ENCODE measurements around the gene CRADD.
"Not testable (repeated sequence)": the region's sequence is repeated elsewhere in the genome, so short reads cannot be mapped to it uniquely, and the experiment has no call there.

Gene CRADD

DNA sequence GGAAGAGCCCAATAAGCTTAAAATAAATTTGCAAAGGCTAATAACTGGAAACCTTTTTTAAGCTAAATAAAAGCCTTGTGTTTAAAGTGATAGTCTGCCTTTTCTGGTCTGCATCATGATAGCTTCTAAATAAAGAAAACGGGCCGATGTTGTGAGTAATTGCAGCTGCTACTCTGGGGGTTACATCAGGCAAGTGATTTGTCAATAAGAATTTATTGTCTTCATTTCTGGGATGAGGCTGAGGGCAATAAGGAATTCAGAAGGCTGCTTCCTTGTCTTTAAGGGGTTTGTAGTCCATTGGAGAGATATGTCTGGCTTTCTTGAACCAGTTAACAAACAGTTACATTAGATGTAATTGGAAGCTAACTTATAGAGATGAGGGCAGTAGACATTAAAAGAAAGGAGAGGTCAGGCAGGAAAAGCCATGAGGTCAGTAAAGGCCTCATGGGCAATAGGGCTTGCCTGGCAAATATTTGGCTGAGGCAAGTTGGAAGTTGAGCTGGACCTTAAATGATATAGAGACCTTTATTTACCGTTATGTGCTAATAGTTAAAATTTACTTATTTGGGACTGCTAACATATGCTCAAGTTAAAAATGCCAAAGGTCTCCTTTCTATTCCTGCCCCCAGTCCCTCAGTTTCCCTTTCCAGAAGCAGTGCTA is 85.0 kb downstream of the CRADD start:
- DNase-seq: no peak

DNA sequence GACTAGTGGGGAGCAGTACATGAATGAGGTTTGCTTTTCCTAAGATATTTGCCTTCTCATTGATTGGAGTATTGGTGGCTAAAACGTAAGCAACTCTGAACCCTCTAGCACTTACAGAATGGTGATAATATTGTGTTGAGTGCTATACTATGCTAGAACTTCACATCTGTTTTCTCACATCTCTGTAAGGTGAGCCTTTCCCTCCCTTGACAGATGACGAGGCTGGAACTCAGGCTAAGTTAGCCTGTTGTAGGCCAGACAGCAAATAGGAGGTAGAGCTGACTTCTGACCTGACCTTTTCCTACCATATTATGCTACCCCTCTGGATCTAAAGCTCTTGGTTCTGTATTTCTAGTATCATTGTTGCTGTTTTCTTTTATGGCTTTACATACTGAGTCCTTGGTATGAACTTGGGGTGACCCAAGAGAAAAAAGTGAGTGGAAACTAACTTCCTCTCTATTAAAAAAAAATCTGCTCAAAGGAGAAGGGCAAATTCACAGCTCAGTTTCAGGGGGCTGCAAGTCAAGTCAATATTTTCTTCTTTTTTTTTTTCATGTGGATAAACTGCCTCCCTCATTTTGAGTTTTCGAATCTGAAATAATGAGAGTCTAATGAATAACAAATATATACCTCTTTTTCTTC is 85.9 kb downstream of the CRADD start:
- no peak for DNase-seq

DNA sequence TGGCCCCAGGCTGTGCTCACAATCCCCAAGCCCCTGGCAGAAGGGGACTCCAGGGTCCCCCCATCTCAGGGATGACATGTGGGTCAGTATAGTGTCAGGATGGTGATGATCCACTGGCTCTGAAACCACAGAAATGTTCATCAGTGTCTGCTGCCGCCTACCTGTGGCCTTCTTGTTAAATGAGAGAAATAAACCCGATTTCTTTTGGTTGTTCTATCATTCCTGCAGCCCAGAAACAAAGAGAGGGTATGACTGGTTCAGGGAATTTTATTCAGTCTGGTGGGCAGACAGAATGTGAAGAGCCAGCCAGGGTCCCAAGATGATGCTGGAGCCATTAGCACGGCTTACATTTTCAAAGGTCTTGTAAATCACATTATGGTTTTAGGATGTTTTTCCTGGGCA is 86.6 kb downstream of the CRADD start:
- no peak for DNase-seq

DNA sequence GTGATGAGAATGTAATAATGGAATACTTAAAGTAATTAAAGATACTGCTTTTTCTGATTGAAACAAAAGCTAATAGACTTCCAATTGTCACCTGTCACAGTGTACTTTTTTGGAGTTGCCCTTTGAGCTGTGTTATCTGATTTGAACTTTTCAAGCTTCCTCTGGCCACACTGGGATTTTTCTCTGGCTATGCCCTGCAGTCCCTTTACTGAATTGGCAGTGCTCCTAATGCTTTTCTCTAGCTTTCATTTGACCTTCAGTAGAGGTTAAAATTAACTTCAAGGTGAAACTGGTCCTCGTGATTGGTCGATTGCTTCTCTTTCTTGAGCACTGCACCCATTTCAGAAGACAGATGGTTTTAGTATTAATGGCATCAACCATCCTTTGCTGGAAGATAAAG is 89.2 kb downstream of the CRADD start:
- DNase-seq: no peak

DNA sequence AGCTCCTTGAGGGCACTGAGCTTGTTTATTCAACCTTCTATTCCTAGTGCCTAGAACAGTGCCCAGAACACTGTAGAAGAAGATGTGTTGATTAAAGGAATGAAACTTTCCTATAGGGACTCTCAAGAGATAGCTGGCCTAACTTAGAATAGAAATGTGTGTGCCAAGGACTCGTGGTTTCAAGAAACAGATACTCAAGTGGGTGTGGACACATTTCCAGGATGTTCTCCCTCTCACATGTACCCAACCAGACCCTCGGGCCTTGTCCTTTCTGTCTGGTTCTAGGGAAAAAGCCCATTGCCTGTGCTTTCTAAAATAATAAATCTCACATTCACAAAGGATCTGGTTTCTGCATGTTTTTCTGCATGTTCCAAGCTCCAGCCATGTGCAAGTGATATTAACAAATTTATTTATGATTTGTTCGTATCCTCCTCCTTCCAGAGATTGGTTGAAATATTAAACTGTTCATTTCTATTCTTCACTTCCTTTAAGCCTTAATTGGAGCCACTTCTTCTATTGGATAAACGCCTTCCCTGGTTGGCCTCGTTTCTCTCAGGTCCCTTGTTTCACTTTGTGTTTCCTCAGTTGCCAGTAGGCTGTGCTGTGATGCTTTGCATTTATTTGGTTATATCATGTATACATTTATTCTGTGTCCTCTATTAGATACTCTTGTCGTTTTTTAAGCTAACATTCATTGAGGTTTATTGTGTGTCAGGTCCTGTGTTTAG is 89.8 kb downstream of the CRADD start:
- peak; percentile 79 for DNase-seq

DNA sequence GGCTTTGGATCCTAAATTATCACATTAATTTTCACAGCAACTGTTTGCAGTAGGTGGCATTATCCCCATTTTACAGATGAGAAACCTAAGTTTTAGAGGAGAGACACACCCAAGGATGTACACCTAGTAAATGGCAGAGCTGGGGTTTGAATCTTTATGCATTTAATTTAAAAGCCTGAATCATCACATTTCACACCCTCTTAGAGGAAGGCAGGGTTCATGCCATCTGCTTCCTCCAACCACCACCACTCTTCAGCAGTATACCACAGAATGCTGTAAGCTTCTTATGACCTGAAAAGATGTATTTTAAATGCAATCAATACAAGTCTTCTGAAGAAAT is 90.3 kb downstream of the CRADD start:
- peak; percentile 53 for DNase-seq

DNA sequence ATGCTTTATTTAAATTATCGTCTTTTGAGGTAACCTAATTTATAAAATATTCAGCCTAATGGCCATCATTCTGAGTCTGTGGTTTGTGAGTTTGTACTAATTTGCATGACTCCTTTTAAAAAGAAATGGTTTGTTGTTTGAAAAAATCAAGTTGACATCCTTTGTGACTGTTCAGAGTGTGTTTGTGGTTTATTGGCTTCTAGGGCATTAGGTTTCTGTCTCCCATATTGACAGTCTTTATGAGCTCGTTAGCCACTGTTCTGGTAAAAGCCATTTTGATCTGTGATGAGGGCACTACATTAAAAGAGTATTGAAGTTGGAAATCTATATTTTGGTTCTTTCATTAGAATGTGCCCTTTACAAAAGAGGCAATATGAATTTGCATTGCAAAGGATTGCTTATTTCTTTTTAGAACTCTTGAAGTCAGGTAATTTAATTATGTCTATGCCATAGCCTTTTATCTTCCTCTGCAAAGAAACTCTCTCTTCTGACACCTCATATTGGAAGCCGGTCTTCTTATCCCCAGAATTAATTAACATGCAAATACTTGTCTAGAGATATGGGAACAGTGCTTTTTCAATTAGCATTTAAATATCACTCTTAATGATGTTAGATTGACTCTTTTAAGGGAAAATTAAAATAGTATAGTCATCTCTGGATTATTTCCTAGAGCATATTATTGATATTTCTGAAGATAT is 95.0 kb downstream of the CRADD start:
- DNase-seq: no peak

DNA sequence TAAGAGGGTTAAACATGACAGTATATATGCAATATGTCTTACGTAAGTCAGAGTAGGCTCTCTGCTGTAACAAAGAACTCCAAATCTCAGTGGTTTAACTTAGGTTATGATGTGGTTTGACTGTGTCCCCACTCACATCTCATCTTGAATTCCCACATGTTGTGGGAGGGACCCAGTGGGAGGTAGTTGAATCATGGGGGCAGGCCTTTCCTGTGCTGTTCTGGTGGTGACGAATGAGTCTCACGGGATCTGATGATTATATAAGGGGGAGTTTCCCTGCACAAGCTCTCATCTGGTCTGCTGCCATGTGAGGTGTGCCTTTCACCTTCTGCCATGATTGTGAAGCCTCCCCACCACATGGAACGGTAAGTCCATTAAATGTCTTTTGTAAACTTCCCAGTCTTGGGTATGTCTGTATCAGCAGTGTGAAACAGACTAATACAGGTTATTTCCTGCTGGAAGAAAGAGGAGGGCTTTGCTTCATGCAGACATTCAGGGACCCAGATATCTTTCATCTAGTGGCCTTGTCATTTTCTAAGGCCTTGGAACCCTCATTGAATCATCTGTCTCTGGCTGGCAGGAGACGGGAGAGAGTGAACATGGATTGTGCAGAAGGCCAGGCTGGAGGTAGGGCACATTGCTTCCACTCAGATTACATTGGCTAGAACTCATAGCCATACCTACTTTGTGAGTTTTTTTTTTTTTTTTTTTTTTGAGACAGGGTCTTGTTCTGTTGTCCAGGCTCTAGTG is 96.1 kb downstream of the CRADD start:
- DNase-seq: no peak

DNA sequence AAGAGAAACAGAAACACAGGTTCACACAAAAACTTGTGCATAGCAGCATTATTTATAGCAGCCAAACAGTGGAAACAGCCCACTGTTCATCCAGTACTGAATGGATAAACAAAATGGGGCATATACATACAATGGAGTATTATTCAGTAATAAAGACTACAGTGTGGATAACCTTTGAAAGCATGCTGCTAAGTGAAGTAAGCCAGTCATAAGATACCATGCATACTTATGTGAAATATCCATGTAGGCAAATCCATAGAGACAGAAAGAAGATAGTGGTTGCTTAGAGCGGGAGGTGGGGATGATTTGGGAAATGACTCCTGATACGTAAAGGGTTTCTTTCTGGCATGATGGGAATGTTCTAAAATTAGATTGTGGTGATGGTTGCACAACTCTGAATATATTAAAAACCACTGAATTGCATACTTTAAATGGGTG is 99.4 kb downstream of the CRADD start:
- no peak for DNase-seq

DNA sequence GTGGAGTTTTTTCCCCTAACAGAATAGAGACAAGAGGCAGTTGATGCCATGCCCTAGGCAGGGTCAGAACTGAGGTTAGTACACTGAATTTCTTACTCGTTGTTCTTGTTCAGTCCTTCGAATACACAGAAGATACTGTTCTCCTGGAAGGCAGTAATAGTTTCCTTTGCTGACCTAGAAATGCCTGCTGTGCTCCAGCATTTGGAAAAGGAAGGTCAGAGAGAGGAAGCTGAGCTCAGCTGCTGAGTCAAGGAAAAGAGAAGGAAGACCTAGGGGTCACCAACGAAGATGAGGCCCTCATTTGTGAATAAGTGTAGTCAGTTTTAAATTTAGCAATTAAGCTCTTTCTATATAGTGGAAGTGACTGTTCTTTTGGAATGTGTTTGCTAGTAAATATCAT is 100.1 kb downstream of the CRADD start:
- DNase-seq: no peak

DNA sequence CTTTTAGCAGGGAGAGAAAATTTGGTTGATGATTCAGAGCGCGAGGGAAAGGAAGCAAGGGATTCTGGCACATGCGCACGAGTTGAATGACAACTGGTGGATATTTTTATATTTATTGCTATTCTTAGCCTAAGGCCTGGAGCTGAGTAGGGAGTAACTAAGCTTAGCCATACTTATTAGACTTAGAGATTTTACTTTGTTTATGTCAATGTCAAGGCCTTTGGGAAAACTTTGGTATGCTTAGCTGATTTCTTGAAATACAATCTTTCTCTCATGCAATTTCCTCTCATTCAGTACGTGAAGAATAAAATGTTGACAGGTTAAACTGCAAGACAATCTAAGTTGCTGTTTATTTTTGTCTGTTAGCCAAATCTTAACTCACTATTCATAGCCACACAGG is 101.1 kb downstream of the CRADD start:
- no peak for DNase-seq

DNA sequence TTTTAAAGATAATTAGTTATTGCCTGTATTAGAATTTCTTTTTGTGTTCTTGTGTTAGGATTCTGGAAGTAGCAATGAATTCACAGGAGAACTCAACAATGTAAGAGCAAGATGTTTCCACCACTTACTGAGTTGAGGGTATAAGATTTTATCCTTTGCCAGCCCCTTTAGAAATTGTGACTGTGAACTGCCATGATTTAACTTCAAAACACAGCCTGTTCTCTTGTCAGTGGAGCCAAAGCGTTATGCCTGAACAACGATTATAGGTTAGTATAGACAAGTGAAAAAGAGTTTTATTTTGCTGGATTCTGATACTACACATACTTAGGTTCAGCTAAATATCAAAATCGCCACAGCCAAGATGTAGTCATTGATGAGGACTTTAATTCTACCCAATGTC is 101.6 kb downstream of the CRADD start:
- no peak for DNase-seq

DNA sequence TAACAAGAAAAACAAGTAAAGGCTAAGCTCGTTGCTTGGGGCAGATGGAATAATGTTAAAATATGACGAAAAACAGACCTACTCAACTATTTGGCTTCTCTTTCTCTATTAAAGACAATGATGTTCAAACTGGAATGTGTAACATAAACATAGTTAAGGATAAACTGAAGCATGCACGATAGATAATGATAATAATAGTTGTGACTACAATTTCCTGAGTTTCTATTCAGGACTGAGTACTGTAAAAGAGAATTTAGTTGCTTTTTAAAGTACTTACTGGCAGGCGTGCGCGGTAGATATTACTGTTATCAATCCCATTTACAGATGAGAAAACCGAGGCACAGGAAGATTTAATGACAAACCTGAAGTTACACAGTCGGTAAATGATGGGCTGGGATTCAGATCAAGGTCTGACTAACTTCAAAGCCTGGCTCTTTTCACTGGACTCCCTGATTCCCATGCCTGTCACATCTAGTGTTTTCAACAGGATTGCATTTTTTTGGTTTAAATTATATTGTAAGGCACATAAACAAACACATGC is 103.0 kb downstream of the CRADD start:
- DNase-seq: no peak

DNA sequence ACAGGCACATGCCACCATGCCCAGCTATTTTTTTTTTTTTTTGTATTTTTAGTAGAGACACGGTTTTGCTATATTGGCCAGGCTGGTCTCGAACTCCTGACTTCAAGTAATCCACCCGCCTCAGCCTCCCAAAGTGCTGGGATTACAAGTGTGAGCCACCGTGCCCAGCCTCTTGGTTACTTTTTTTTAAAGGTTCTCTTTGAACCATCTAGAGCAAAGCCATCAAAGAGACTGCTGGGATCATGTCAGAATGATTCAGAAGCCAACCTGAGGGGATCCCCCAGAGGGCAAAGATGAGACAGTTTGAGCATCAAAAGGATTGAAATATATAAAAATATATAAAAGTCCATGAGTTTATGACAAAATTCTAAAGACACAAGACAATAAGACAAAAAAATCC is 103.7 kb downstream of the CRADD start:
- not testable (repeated sequence) for DNase-seq

DNA sequence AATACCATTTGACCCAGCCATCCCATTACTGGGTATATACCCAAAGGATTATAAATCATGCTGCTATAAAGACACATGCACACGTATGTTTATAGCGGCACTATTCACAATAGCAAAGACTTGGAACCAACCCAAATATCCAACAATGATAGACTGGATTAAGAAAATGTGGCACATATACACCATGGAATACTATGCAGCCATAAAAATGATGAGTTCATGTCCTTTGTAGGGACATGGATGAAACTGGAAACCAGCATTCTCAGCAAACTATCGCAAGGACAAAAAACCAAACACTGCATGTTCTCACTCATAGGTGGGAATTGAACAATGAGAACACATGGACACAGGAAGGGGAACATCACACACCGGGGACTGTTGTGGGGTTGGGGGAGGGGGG is 104.8 kb downstream of the CRADD start:
- not testable (repeated sequence) for DNase-seq

DNA sequence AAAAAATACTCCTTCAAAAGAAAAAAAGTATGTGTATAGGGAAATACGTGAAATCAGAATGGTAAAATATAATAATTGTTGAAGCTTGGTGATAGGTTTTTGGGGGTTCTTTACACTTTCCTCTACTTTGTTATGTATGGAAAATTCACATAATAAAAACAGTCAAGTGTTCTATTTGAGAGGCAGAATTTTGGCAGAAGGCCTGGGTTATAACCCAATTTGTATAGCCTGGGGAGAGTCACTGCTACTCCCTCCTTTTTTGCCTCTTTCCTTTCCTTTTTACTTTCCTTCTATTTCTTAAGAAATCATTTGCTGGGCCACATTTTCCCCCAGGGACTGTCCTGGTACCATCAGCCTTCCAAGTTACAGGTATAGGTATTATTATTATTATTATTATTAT is 105.7 kb downstream of the CRADD start:
- DNase-seq: no peak

DNA sequence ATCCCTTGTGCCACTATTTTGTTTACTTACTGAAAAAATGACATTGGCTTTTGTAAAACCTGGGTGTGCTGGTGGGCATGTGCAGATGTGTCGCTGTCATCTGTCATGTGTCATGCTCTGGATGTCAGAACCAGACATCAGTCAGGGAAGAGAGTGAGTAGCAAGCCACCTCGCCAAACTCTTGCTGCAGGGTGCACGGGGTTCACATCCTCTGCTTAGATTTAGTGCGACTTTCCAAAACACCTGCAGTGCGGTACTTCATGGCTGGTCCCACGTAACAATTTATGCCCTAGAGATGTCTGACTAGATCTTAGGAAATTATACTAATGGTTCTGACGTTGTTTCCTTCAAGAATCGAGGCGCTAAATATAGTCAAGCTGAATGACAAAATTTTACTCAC is 106.7 kb downstream of the CRADD start:
- DNase-seq: no peak

DNA sequence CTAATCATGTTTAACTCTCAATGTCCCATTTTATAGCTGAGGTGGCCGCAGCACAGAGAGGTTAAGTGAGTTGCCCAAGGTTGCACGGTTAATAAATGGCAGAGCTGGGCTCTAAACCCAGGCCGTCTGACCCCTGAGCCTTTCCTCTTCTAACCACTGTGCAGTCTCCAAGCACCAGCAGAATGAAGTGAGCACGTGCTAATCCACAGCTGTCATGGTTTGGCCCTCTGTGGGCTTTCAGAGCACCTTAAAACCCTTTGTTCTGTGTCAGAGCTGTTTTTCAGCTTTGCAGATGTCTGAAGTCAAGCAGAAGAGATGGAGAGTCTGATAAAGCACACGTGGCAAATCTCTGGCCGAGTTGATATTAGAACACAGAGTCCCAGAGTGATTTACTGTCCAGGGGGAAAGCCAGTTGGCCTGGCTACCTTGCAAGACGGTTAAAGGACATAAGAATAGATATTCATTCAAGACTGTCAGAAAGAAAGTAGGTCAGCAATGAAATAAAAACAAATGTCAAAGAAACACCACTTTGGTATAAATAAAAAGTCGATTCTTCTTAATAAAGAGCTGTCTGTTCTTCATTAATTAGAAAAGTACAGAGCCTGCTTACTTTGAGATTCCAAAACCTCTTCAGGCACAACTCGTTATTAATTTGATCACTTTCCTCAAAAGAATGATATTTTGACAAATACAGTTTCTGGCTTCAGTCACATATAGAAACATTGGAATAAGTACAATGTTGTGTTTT is 107.3 kb downstream of the CRADD start:
- peak; percentile 58 for DNase-seq

DNA sequence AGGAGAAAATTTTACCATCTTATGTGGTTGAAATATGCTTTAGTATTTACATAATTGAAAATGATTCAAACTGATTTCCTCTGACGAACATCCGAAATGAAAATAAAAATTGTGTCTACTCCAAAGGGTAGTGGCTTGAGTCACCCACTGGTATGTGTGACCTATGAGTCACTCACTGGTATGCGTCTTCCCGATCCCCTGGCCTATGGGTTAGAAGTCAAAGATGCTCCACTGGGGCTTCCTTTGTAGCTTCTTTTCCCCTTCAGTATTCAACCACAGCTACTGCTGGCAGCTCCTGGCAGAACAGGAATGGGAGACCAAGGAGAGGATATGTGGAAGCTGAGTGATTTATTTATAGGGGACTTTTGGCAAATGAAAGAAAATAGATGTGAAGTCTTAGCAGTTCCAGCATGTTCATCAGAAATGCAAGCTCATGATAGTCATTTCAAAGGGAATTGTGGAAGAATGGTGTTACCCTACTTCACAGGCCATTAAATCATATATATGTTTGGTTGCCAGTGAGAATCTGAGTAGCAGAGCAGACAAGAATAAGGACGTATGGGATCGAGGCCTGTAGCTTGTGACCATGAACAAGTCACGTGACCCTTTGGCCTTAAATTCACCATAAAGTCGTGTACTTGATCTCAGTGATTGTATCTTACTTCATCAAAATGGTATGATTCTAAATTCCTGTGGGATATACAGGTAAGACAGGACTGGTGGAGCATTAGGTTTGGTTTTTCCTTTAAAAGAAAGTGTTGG is 108.3 kb downstream of the CRADD start:
- no peak for DNase-seq

DNA sequence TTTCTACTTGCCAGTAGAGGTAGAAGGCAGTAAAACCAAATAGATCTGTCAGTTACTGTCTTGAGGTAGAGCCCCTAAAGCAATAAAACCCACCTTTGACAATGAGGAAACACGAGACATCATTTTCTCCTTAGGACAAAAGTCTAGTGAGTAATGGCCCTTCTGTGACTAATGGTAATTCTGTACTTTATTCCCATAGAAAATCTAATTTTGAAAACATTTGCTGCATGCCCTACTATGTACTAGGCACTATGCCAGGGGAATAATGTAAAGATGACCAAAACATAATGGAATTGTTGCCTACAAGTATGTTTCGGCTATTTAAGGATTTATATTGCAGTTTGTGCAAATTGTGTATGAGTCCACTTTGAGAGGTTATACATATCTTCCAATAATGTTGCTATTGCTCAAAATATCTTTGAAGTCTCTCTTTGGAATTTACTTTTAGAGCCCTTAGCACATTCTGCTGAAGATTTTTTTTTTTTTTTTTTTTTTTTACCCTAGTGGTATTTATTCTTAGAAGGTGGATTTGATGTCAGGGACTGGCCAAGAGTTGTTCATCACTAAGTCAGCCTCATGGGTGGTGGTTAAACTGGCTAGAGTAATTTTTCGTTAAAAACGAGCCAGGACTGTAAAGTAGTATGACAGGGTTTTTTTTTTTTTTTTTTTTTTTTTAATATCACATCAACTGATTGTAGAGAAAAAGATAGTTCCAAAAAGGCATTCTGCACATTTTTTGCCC is 109.7 kb downstream of the CRADD start:
- no peak for DNase-seq
